OCI-LY7 (cell line): ENCODE measurements around the gene CFAP65.

ENCODE experiments used
- EZH2phosphoT487 ChIP-seq: fragments of 200-600 bp; sonication (generic); IDR thresholded peaks from 2 replicates; pipeline ENCODE4 v1.6.1; 2018; ENCODE audit warnings: low read depth, borderline replicate concordance, mild to moderate bottlenecking, mixed run types, antibody characterized with exemption, low read length, moderate library complexity, mixed read lengths
- TF ChIP-seq, protein P1 (sequence below): fragments of 200-600 bp; sonication (generic); conservative IDR thresholded peaks from 2 replicates; pipeline ENCODE4 v1.5.1; 2014; ENCODE audit warnings: mild to moderate bottlenecking, antibody characterized with exemption, low read length, moderate library complexity, mixed read lengths

DNA sequence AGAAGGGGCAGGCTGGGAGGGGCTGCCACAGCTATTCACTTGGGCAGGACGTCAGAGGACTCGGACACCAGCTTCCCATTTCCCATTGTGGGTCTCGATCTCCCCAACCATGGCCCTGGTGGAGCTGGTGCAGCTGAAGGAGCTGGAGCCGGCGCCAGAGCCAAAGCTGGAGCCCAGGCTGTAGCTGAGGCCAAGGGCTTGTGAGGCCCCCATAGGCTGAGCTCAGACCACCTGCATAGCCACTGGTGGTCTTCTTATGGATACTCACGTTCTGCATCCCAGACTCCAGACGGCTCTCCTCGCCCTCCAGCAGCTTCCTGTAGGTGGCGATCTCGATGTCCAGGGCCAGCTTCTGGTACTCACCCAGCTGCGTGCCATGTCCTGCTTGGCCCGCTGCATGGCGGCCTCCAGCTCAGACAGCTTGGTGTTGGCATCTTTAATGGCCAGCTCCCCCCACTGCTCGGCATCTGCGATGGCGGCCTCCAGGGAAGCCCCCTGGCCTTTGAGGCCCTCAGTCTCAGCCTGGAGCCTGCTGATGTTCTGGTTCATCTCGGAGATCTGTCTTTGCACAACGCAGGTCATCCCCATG is 87.9 kb downstream of the CFAP65 start:
- TF ChIP-seq, protein P1, sequence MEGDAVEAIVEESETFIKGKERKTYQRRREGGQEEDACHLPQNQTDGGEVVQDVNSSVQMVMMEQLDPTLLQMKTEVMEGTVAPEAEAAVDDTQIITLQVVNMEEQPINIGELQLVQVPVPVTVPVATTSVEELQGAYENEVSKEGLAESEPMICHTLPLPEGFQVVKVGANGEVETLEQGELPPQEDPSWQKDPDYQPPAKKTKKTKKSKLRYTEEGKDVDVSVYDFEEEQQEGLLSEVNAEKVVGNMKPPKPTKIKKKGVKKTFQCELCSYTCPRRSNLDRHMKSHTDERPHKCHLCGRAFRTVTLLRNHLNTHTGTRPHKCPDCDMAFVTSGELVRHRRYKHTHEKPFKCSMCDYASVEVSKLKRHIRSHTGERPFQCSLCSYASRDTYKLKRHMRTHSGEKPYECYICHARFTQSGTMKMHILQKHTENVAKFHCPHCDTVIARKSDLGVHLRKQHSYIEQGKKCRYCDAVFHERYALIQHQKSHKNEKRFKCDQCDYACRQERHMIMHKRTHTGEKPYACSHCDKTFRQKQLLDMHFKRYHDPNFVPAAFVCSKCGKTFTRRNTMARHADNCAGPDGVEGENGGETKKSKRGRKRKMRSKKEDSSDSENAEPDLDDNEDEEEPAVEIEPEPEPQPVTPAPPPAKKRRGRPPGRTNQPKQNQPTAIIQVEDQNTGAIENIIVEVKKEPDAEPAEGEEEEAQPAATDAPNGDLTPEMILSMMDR, result peak; percentile 41; the same call in 1 of the 2 replicates
- TF ChIP-seq EZH2phosphoT487, result no peak
